Posterior vena cava (tissue), 2 donors: ENCODE data around the gene SPTBN2. TPM values are rescaled to one million over a fixed set of nuclear protein-coding genes. Genes with fewer than 3 reads are reported as not detected.

Experiments used
- DNase-seq: peaks from one replicate; pipeline ENCODE4 v3.0.0-alpha.2; 2020; ENCODE audit warnings: low spot score
- intact Hi-C, 2 donors: fragments of 100-400 bp; cut with DNase I; formaldehyde crosslinking; loops; one replicate each; pipeline versions ENCODE4 v1.14.1 to v1.14.2; 2022 to 2023
- long read RNA-seq, 2 donors: library from polyadenylated mRNA; unstranded; transcript quantifications; one replicate each; pipeline ENCODE4 v2.0.0, GENCODE V29; 2020 to 2021
- total RNA-seq, 2 donors: library from RNA; stranded (reverse); fragmentation: NEBNext Ultra II Directional; extraction: Animal tissue kit (Norgen Biotek cat#: 25700); gene quantifications; one replicate each; pipeline ENCODE4 v1.2.1, GENCODE V29; 2021
- donor health status: DM: yes; HTN: yes; CAD: no.
- donor health status: DM: yes; HTN: yes; CAD: no.

The SPTBN2 gene
- total RNA-seq = 1 to 10 TPM; 4.2 to 5.9 TPM
- long read RNA-seq, donor 1, partial matches to known transcripts = 2 of 3 reads
- long read RNA-seq, donor 1, other reads (novel, unspliced or antisense) = 1 of 3 reads
- long read RNA-seq, donor 2, partial matches to known transcripts = 1 of 1 reads
- long read RNA-seq, donor 2, other reads (novel, unspliced or antisense) = 0 of 1 reads

GRCh38 chr11:66728693-66729385, at the start of gene SPTBN2:
Gene SPTBN2 (minus strand): TSS chr11:66729216. CDS start chr11:66721240, 7,976 bp downstream.
- DNase-seq = no peak

GRCh38 chr11:66768818-66769217, 39.8 kb upstream of the SPTBN2 start:
- DNase-seq = no peak
- intact Hi-C loops = no loop called here

More at GRCh38 chr11:66728693-66729385, at the start of gene SPTBN2:
- intact Hi-C loops = no loop called here

- no peak for DNase-seq
- intact Hi-C loops = no loop called here
Observed at GRCh38 chr11:66768088-66768521, 39.1 kb upstream of the SPTBN2 start.

GRCh38 chr11:66767666-66768065, 38.6 kb upstream of the SPTBN2 start:
- intact Hi-C loops = no loop called here
- DNase-seq = no peak

GRCh38 chr11:66766681-66767080, 37.7 kb upstream of the SPTBN2 start:
- no peak for DNase-seq
- intact Hi-C loops = no loop called here

GRCh38 chr11:66762088-66762487, 33.1 kb upstream of the SPTBN2 start:
- intact Hi-C loops = no loop called here
- no peak for DNase-seq

GRCh38 chr11:66752148-66752547, 23.1 kb upstream of the SPTBN2 start:
- no peak for DNase-seq
- intact Hi-C loops = no loop called here

GRCh38 chr11:66749091-66749490, 20.1 kb upstream of the SPTBN2 start:
- no peak for DNase-seq
- intact Hi-C loops = loop anchor here in 1 of 2 donors (5.0 kb wide), 1 partner anchor 1987 kb away; no protein-coding TSS in a partner anchor

GRCh38 chr11:66747480-66747879, 18.5 kb upstream of the SPTBN2 start:
- intact Hi-C loops = loop anchor here in 1 of 2 donors (5.0 kb wide), 1 partner anchor 1985 kb away; no protein-coding TSS in a partner anchor
- DNase-seq = no peak

GRCh38 chr11:66745356-66746235, 16.6 kb upstream of the SPTBN2 start:
- no peak for DNase-seq
- intact Hi-C loops = loop anchor here in 1 of 2 donors (5.0 kb wide), 1 partner anchor 1983 kb away; no protein-coding TSS in a partner anchor

- intact Hi-C loops = loop anchor here in 1 of 2 donors (5.0 kb wide), 1 partner anchor 1982 kb away; no protein-coding TSS in a partner anchor
- DNase-seq = peak; percentile 96
Observed at GRCh38 chr11:66744485-66745355, 15.7 kb upstream of the SPTBN2 start.

GRCh38 chr11:66743271-66743968, 14.4 kb upstream of the SPTBN2 start:
- intact Hi-C loops = no loop called here
- no peak for DNase-seq

- DNase-seq = no peak
- intact Hi-C loops = no loop called here
Observed at GRCh38 chr11:66741153-66741552, 12.1 kb upstream of the SPTBN2 start.

GRCh38 chr11:66739983-66740382, 11.0 kb upstream of the SPTBN2 start:
- no peak for DNase-seq

GRCh38 chr11:66734215-66734614, 5.2 kb upstream of the SPTBN2 start:
- intact Hi-C loops = no loop called here
- no peak for DNase-seq

More at GRCh38 chr11:66739983-66740382, 11.0 kb upstream of the SPTBN2 start:
- intact Hi-C loops = no loop called here

GRCh38 chr11:66729447-66729846, 431 bp upstream of the SPTBN2 start:
- intact Hi-C loops = no loop called here
- no peak for DNase-seq

GRCh38 chr11:66728038-66728692, 851 bp downstream of the SPTBN2 start:
- intact Hi-C loops = no loop called here
- DNase-seq = no peak
